Measurements from ENCODE around the gene GCNT4. TPM values are rescaled to one million over a fixed set of nuclear protein-coding genes. Genes with fewer than 3 reads are reported as not detected.

The GCNT4 gene
- total RNA-seq, 2 experiments from 2014 or later, result 1.7 to 2.3 TPM

DNA sequence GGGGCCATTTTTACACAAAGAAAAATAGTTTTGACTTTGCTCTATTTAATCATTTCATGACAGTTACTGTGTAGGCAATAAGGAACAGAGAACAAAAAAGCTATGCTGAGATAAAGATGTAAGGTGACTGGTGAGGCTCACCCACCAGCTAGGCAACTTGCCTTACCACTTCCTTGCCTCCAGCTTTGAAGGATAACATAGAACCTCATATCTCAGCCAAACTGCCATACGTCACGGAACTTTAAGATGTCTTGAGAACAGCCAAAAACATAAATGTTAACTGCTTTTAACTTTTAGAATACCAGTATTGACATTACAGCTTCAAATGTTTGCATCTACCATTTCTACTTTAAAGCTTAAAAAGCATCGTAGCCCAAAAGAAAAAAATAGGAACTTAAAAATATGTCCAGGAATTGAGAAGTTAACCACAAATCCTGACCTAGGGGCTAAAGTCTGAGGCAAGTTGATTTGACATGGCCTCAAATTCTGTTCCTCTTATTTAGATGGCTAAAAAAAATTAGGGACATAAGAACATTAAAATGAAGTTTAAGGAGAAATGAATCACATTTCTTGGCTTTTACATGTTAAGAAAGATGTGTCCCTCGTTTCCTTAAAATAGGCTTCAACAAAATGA, 7.7 kb upstream of the GCNT4 start:
- peak overlapping the region; percentile 91 for H3K27ac Mint-ChIP-seq

DNA sequence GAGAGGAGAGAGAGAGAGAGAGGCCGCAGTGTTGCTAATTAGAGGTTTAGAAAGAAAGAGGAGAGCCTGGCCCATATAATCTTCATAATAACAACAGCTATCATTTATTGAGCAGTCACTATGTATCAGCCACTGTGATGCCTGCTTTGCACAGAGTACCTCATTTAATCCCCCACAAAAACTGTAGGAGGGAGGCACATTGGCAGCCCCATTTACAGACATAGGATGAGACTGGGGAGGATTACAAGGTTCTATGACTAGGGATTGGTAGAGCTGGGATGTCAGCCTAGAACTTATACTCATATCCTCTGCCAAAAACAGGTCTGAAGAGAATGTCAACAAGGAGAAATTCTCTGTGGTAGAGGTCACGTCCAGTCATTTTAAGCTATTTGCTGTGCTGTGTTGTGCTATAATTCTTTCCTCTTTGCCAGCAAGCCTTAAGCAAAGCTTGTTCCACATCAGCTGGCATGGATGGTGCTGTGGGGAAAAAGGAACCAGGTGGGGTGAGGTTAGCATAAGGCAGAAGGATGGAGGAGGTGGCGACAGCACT, 6.7 kb upstream of the GCNT4 start:
- POLR2A ChIA-PET, result no interaction called here
- CTCF ChIA-PET, result interaction anchor here (1.8 kb wide), 1 partner anchor 9 kb away, joined by 6 read pairs; no protein-coding TSS in a partner anchor

More for the DNA sequence above, 7.7 kb upstream of the GCNT4 start:
- peak overlapping the region; percentile 12 for H3K4me3 Mint-ChIP-seq
- ChIA-PET CTCF (interaction anchor here (0.6 to 1.8 kb wide), 5 partner anchors 10 to 1671 kb away, joined by 3 to 6 read pairs (median 4); no protein-coding TSS in a partner anchor), POLR2A (no interaction called here)
- peaks cover 66% of the 10 kb centered on the region for H3K4me1 Mint-ChIP-seq
- DNase-seq, result peak; percentile 72
- H3K27me3 Mint-ChIP-seq, result peaks cover 4% of the 10 kb centered on the region
- no peaks in the 10 kb centered on the region for H3K36me3 Mint-ChIP-seq (ENCODE audit: low read depth)
- H3K9me3 Mint-ChIP-seq, result peaks cover 5% of the 10 kb centered on the region

DNA sequence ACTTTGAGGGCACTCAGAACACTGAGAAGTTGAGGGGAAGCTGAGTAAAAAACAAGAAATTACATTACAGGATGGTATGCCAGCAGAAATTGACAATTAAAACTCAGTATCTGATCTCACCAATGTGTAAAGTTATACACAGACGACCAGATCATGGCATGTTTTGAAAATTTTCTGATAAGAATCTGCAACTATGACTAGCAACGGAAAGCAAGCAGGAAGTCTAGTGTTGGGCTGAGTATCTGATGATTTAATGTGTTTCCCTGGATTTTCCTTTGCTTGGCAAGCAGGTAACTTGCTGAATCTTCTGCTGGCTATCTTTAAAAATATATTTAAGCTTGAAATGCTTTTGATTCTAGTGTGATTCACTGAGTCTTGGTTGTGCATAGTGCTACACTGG, 5.2 kb upstream of the GCNT4 start:
- ChIA-PET POLR2A (interaction anchor here (0.7 kb wide), 1 partner anchor 9 kb away, joined by 4 read pairs; no protein-coding TSS in a partner anchor), CTCF (interaction anchor here (1.0 kb wide), 1 partner anchor 8 kb away, joined by 3 read pairs; no protein-coding TSS in a partner anchor)
- Mint-ChIP-seq H3K4me3 (no peak overlapping the region), H3K4me1 (peaks cover 71% of the 10 kb centered on the region), H3K27ac (peak overlapping the region; percentile 58), H3K9me3 (peaks cover 5% of the 10 kb centered on the region), H3K27me3 (peaks cover 10% of the 10 kb centered on the region), H3K36me3 (ENCODE audit: low read depth) (no peaks in the 10 kb centered on the region)
- DNase-seq, result peak; percentile 9

More for the DNA sequence above, 6.7 kb upstream of the GCNT4 start:
- no peak for DNase-seq
- no peaks in the 10 kb centered on the region for H3K36me3 Mint-ChIP-seq (ENCODE audit: low read depth)
- H3K4me1 Mint-ChIP-seq, result peaks cover 76% of the 10 kb centered on the region
- H3K9me3 Mint-ChIP-seq, result peaks cover 5% of the 10 kb centered on the region
- H3K27me3 Mint-ChIP-seq, result peaks cover 10% of the 10 kb centered on the region
- H3K4me3 Mint-ChIP-seq, result no peak overlapping the region
- peak overlapping the region; percentile 91 for H3K27ac Mint-ChIP-seq

DNA sequence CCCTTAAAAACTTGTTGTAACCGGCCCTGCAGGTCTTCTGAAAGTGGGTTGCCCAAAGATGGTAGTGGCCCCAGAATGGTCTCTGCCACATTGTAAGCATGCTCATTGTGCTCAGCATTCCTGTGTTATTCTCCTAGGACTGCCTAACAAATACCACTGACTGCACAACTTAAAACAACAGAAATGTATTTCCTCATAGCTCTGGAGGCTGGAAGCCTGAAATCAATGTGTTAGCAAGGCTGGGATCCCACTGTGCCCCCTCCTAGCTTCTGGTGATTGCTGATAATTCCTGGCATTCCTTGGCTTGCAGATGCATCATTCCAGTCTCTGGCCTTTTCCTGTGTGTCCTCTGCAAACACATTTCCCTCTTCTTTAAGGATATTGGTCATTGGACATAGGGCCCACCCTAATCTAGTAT, 3.4 kb upstream of the GCNT4 start:
- CTCF ChIA-PET, result interaction anchor here (0.9 kb wide), 1 partner anchor 181 kb away, joined by 5 read pairs; the partner anchor contains the start of gene ANKRD31
- no peaks in the 10 kb centered on the region for H3K9me3 Mint-ChIP-seq
- POLR2A ChIA-PET, result no interaction called here
- H3K4me1 Mint-ChIP-seq, result peaks cover 78% of the 10 kb centered on the region
- H3K4me3 Mint-ChIP-seq, result no peak overlapping the region
- no peak overlapping the region for H3K27ac Mint-ChIP-seq
- no peak for DNase-seq
- no peaks in the 10 kb centered on the region for H3K36me3 Mint-ChIP-seq (ENCODE audit: low read depth)
- H3K27me3 Mint-ChIP-seq, result peaks cover 10% of the 10 kb centered on the region

DNA sequence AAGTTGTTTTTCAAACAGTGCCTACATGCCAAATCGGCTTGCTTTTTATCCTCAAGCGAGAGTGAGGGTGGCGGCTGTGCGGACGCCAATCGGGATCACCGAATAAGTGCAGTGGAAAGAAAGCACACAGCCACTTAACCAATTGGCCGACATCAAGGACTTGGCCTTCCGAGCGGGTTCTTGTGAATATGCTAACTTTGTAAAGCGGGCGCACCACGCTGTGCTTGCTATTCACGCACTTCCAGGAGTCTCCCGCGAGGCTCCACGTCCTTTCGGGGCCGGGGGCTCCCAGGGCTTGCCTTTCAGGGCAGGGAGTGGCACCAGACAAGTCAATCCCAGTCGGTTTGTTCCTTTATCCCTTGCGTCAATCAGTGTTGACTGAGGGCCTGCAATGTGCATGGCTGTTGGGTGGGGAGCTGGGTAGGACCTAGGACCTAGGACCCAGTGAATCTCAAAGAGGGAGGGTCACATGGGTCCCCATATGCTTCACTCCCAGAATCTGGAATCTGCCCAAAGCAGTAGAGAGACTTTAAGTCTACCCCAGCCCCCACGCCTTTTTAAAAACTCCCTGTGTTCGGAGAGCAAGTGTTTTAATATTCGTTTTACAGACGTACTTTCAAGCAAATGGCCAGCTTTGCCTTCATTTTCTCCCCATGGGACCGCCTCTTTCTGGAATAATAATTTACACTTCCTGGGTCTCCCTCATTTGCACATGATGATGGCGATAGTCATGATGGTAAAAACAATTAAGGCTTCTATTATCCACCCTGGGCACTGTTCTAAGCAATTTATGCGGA, 2.0 kb upstream of the GCNT4 start:
- Mint-ChIP-seq H3K27me3 (peaks cover 10% of the 10 kb centered on the region), H3K36me3 (ENCODE audit: low read depth) (no peaks in the 10 kb centered on the region), H3K4me3 (peak overlapping the region; percentile 81), H3K9me3 (no peaks in the 10 kb centered on the region), H3K4me1 (peaks cover 78% of the 10 kb centered on the region), H3K27ac (peak overlapping the region; percentile 89)
- ChIA-PET CTCF (interaction anchor here (0.6 to 1.4 kb wide), 4 partner anchors 10 to 182 kb away, joined by 3 to 5 read pairs (median 4); partner anchors contain the start of gene ANKRD31), POLR2A (no interaction called here)
- no peak for DNase-seq

DNA sequence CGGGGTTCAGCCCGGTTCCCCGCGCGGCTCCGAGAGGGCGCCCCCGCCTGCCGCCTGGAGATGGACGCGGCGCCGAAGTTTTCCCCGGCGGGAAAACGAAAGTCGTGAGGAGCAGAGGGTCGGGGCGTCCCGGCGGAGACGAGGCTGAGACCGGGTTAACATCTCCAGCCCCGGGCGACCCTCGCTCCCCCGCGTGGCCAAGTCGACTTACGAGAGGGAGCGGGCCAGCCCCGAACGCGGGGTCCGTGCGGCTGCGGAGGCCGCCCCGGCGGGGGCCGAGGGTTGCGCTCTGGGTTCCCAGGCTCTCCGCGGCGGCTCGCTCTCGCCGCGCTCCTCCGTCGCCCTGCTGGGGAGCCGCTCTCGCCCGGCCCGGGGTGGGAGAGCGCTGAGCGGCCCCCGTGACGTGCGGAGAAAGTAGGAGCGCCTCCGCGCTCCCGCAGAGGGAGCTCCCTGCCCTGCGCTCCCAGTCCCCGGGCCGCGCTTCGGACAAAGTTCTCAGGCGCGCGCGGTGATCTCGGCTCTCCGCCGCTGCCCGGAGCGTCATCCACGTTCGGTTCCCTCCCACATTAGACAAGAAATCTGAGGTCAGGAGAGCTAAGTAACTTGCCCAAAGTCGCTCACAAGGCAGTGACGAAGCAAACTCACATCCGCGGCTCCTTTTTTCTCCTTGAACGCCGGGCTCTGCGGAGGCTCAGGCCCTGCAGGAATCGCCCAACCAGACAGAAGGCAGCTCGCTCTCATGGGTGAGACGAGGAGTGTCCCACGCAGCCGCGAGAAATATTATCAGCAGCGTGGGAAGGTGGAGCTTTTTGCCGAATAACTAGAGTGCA, 1.2 kb upstream of the GCNT4 start:
- no peaks in the 10 kb centered on the region for H3K36me3 Mint-ChIP-seq (ENCODE audit: low read depth)
- peak overlapping the region; percentile 89 for H3K27ac Mint-ChIP-seq
- H3K9me3 Mint-ChIP-seq, result no peaks in the 10 kb centered on the region
- CTCF ChIA-PET, result interaction anchor here (0.6 to 1.5 kb wide), 6 partner anchors 11 to 542 kb away, joined by 3 to 9 read pairs (median 4); partner anchors contain the start of gene ANKRD31
- peaks cover 79% of the 10 kb centered on the region for H3K4me1 Mint-ChIP-seq
- peaks cover 10% of the 10 kb centered on the region for H3K27me3 Mint-ChIP-seq
- peak overlapping the region; percentile 81 for H3K4me3 Mint-ChIP-seq
- POLR2A ChIA-PET, result no interaction called here
- DNase-seq, result peak; percentile 50

DNA sequence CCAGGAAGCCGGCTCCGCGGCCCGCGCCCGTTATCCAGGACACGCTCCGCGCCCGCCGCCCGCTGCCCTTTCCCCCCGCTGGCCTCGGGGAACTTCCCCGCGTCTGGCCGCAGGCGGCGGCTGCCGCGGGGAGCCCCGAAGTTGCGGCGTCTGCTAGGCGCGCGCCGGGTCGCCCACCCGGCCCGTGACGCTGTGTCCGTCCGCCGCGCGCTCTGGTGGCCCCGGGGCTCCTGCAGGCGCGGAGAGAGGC, 621 bp upstream of the GCNT4 start:
- Mint-ChIP-seq H3K27me3 (peaks cover 10% of the 10 kb centered on the region), H3K36me3 (ENCODE audit: low read depth) (no peaks in the 10 kb centered on the region), H3K4me1 (peaks cover 80% of the 10 kb centered on the region), H3K9me3 (no peaks in the 10 kb centered on the region), H3K4me3 (peak overlapping the region; percentile 81), H3K27ac (no peak overlapping the region)
- no peak for DNase-seq
- CTCF ChIA-PET, result interaction anchor here (1.3 to 1.5 kb wide), 3 partner anchors 11 to 543 kb away, joined by 3 to 9 read pairs (median 4); partner anchors contain the start of gene ANKRD31
- POLR2A ChIA-PET, result no interaction called here

DNA sequence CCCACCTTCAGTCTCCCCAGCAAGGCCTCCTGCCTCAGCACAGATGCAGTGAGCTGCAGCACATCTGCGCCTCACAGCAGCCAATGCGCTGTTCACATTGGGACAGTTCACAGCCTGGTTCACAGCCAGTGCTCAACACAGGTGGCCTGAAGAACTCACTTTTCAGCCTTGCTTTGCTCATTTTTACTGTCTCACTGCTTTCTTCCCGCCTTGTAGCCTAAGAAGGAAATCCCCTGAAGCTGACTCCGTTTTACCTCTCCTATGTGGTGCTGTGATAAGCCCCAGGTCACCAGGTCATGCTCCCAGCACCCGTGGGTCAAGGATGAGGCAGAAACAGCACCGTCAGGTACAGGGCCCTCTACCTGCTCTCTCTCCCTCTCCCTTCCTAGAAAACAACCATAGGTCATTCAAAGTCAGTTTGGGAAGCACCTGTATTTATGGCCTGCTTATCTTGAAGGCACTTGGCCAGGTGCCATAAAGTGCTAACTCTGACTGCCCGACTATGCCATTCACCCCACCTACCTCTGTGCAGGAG, 1.1 kb downstream of the GCNT4 start:
- ChIA-PET POLR2A (no interaction called here), CTCF (interaction anchor here (0.6 kb wide), 1 partner anchor 67 kb away, joined by 3 read pairs; no protein-coding TSS in a partner anchor)
- DNase-seq, result peak; percentile 37
- Mint-ChIP-seq H3K36me3 (ENCODE audit: low read depth) (peaks cover under 1% of the 10 kb centered on the region), H3K4me1 (peaks cover 69% of the 10 kb centered on the region), H3K27me3 (peaks cover 9% of the 10 kb centered on the region), H3K27ac (peak overlapping the region; percentile 92), H3K9me3 (no peaks in the 10 kb centered on the region), H3K4me3 (peak overlapping the region; percentile 82)

DNA sequence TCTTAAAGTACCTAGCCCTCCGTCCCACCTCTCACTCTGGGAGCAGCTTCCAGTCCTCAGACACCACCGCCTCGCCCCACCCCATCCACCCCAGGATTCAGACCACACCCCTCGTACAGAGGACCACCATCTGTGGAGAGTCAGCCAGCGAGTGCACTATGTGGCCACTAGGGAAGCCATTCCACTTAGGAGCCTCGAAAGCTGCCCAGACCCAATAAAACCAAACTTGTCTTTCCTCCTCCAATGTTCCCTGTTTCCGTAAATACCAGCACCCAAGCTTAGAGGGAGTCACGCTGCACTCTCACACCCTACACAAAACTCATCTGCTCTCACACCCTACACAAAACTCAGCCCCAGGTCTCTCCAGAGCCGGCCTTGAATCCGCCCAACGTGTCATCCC, 1.9 kb downstream of the GCNT4 start:
- Mint-ChIP-seq H3K27me3 (peaks cover 8% of the 10 kb centered on the region), H3K9me3 (peaks cover 1% of the 10 kb centered on the region), H3K27ac (peak overlapping the region; percentile 92), H3K4me3 (peak overlapping the region; percentile 2), H3K36me3 (ENCODE audit: low read depth) (peaks cover 8% of the 10 kb centered on the region), H3K4me1 (peaks cover 71% of the 10 kb centered on the region)
- ChIA-PET POLR2A (no interaction called here), CTCF (interaction anchor here (0.6 to 1.2 kb wide), 9 partner anchors 7 to 361 kb away, joined by 3 to 6 read pairs (median 4); no protein-coding TSS in a partner anchor)
- no peak for DNase-seq

DNA sequence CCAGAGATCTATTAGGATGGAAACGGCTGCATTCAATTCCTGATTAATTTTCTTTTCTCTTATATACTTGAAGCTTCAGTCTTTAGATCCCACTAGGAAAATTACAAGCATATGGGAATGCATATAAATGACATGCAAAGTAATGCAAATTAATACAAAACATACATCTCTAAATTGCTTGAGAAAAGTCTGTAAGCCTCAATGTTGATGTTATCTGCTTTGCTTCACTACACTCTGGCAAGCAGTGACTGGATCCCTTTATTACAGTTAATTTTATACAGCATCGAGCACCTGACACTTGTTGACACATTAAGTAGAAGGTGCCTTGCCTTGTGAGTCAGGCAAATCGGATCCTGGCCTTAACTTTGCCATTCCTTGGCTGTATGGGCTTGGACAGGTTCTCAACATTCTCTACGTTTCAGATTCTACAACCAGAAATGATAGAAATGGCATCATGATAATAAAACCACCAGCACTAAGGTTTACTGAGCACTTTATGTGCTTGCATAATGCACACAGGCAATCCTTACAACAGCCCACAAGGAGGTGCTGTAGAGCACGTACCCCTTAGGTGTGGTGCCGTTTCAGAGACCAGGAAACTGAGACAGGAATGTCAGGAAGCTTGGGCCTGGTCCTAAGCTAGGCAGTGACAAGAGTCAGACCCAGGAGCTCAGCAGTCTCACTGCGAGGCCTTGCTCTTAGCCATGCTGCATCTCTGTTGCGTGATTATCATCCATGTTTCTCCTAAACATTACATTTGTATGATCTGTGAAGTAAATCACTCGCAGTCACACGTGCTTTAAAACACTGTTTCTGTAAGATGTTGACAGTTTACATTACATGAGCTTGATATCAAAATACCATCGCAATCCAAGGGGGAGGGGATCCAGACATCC, 2.7 kb downstream of the GCNT4 start:
- peaks cover 74% of the 10 kb centered on the region for H3K4me1 Mint-ChIP-seq
- H3K27me3 Mint-ChIP-seq, result peaks cover 3% of the 10 kb centered on the region
- H3K4me3 Mint-ChIP-seq, result no peak overlapping the region
- POLR2A ChIA-PET, result no interaction called here
- H3K36me3 Mint-ChIP-seq (ENCODE audit: low read depth), result peaks cover 13% of the 10 kb centered on the region
- DNase-seq, result peak; percentile 74
- H3K9me3 Mint-ChIP-seq, result peaks cover 4% of the 10 kb centered on the region
- H3K27ac Mint-ChIP-seq, result peak overlapping the region; percentile 61
- CTCF ChIA-PET, result interaction anchor here (0.6 to 1.2 kb wide), 10 partner anchors 8 to 362 kb away, joined by 3 to 6 read pairs (median 4); no protein-coding TSS in a partner anchor

DNA sequence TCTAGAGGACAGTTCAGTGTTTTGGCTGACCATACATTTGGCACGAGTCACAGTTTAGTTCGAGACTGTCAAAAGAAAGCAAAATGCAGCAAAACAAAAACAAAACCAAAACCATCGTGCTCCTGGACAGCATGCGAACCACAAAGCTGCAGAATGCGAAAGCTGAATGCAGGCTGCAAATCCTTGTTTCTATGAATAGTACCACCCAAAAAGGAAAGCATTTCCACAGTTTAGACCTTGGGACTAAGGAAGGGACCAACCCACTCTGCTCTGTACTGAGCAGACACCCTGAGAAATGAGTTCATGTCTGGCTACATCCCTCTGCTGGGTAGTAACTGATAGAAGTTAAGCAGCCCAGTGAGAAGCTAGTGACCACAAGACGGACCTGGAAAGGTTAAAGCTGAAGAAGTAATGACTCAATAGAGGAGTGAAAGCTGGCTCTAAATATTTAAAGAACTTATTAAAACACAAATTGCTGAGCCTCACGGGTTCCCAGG, 3.9 kb downstream of the GCNT4 start:
- Mint-ChIP-seq H3K9me3 (peaks cover 10% of the 10 kb centered on the region), H3K36me3 (ENCODE audit: low read depth) (peaks cover 23% of the 10 kb centered on the region), H3K4me3 (peak overlapping the region; percentile 40), H3K27me3 (peaks cover under 1% of the 10 kb centered on the region), H3K4me1 (peaks cover 70% of the 10 kb centered on the region), H3K27ac (peak overlapping the region; percentile 27)
- CTCF ChIA-PET, result interaction anchor here (0.7 to 1.5 kb wide), 3 partner anchors 12 to 190 kb away, joined by 3 read pairs; no protein-coding TSS in a partner anchor
- POLR2A ChIA-PET, result interaction anchor here (0.5 to 0.6 kb wide), 3 partner anchors 9 to 1101 kb away, joined by 3 to 8 read pairs (median 4); no protein-coding TSS in a partner anchor
- peak; percentile 24 for DNase-seq
